Measurements from ENCODE around the gene TSHZ3. TPM values are rescaled to one million over a fixed set of nuclear protein-coding genes. Genes with fewer than 3 reads are reported as not detected.
A peak's percentile ranks its signal among the peaks of the same experiment; 100 is the strongest.

TSHZ3 gene
- total RNA-seq, 1 donor, result 10.8 TPM

- H3K4me3 ChIP-seq (ENCODE audit: low read depth, low read length), result no peak overlapping the region
- no peak for TF ChIP-seq CTCF (IDR thresholded peaks at IDR 0.05; ENCODE audit: insufficient read depth, low read depth, low read length)
- no peak for DNase-seq (ENCODE audit: low read depth)
These were observed 92.7 kb downstream of the TSHZ3 start for GRCh38 chr19:31256593-31256960.

GRCh38 chr19:31255831-31256592, 93.2 kb downstream of the TSHZ3 start:
- TF ChIP-seq CTCF (IDR thresholded peaks at IDR 0.05; ENCODE audit: insufficient read depth, low read depth, low read length), result no peak
- DNase-seq (ENCODE audit: low read depth), result no peak

GRCh38 chr19:31255174-31255799, 93.9 kb downstream of the TSHZ3 start:
- DNase-seq (ENCODE audit: low read depth), result no peak
- H3K4me3 ChIP-seq (ENCODE audit: low read depth, low read length), result no peak overlapping the region
- TF ChIP-seq CTCF (IDR thresholded peaks at IDR 0.05; ENCODE audit: insufficient read depth, low read depth, low read length), result no peak

More at GRCh38 chr19:31255831-31256592, 93.2 kb downstream of the TSHZ3 start:
- no peak overlapping the region for H3K4me3 ChIP-seq (ENCODE audit: low read depth, low read length)

- H3K4me3 ChIP-seq (ENCODE audit: low read depth, low read length), result no peak overlapping the region
- no peak for TF ChIP-seq CTCF (IDR thresholded peaks at IDR 0.05; ENCODE audit: insufficient read depth, low read depth, low read length)
- no peak for DNase-seq (ENCODE audit: low read depth)
These were observed 94.6 kb downstream of the TSHZ3 start for GRCh38 chr19:31254611-31255010.

- TF ChIP-seq CTCF (IDR thresholded peaks at IDR 0.05; ENCODE audit: insufficient read depth, low read depth, low read length), result no peak
- no peak overlapping the region for H3K4me3 ChIP-seq (ENCODE audit: low read depth, low read length)
- DNase-seq (ENCODE audit: low read depth), result peak; percentile 13
These were observed 95.1 kb downstream of the TSHZ3 start for GRCh38 chr19:31254180-31254551.

- no peak for DNase-seq (ENCODE audit: low read depth)
- TF ChIP-seq CTCF (IDR thresholded peaks at IDR 0.05; ENCODE audit: insufficient read depth, low read depth, low read length), result no peak
These were observed 95.6 kb downstream of the TSHZ3 start for GRCh38 chr19:31253526-31254179.

More at GRCh38 chr19:31253526-31254179, 95.6 kb downstream of the TSHZ3 start:
- no peak overlapping the region for H3K4me3 ChIP-seq (ENCODE audit: low read depth, low read length)
